ENCODE measurements around the gene CSTF1.

CSTF1 gene

GRCh38 chr20:56373942-56374341, 18.5 kb upstream of the CSTF1 start:
- CTCF ChIA-PET, result interaction anchor here (1.0 to 1.5 kb wide), 2 partner anchors 12 to 26 kb away, joined by 3 to 4 read pairs; no protein-coding TSS in a partner anchor
- no peak overlapping the region for H3K4me3 ChIP-seq (ENCODE audit: low read depth, low read length)
- peak; percentile 95 for DNase-seq (ENCODE audit: low read depth, low spot score)
- no peak for TF ChIP-seq CTCF (IDR thresholded peaks at IDR 0.05; ENCODE audit: insufficient read depth, low read length, missing control alignments)
- POLR2A ChIA-PET, result interaction anchor here (0.8 to 1.1 kb wide), 2 partner anchors 11 to 66 kb away, joined by 3 to 5 read pairs; no protein-coding TSS in a partner anchor

GRCh38 chr20:56376331-56376730, 16.1 kb upstream of the CSTF1 start:
- ChIA-PET CTCF (interaction anchor here (1.5 kb wide), 1 partner anchor 24 kb away, joined by 4 read pairs; no protein-coding TSS in a partner anchor), POLR2A (no interaction called here)
- no peak overlapping the region for H3K4me3 ChIP-seq (ENCODE audit: low read depth, low read length)
- TF ChIP-seq CTCF (IDR thresholded peaks at IDR 0.05; ENCODE audit: insufficient read depth, low read length, missing control alignments), result no peak
- no peak for DNase-seq (ENCODE audit: low read depth, low spot score)

- no peak for DNase-seq (ENCODE audit: low read depth, low spot score)
- ChIA-PET CTCF (interaction anchor here (1.4 kb wide), 1 partner anchor 17 kb away, joined by 3 read pairs; no protein-coding TSS in a partner anchor), POLR2A (no interaction called here)
- no peak for TF ChIP-seq CTCF (IDR thresholded peaks at IDR 0.05; ENCODE audit: insufficient read depth, low read length, missing control alignments)
- no peak overlapping the region for H3K4me3 ChIP-seq (ENCODE audit: low read depth, low read length)
These were observed 14.1 kb upstream of the CSTF1 start for GRCh38 chr20:56378386-56378785.

DNA sequence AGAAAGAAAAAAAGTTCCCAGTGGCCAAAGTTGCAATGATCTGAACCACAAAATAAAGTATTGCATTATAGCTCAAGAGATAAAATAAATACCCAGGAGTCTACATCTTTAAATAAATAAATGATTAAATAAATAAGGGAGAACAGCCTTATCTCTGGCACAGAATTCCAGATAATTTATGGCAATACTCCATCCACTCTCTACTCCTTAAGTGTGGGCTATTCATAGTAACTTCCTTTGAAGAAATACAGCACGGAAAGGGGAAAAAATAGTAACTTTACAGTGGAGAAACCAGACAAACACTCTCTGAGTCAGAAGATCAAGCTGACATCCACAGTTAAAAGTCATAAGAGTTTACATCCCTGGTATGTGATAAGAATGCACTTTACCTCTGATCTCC, 12.1 kb upstream of the CSTF1 start:
- no peak overlapping the region for H3K4me3 ChIP-seq (ENCODE audit: low read depth, low read length)
- ChIA-PET POLR2A (no interaction called here), CTCF (interaction anchor here (0.6 kb wide), 1 partner anchor 26 kb away, joined by 3 read pairs; no protein-coding TSS in a partner anchor)
- no peak for TF ChIP-seq CTCF (IDR thresholded peaks at IDR 0.05; ENCODE audit: insufficient read depth, low read length, missing control alignments)
- DNase-seq (ENCODE audit: low read depth, low spot score), result no peak

DNA sequence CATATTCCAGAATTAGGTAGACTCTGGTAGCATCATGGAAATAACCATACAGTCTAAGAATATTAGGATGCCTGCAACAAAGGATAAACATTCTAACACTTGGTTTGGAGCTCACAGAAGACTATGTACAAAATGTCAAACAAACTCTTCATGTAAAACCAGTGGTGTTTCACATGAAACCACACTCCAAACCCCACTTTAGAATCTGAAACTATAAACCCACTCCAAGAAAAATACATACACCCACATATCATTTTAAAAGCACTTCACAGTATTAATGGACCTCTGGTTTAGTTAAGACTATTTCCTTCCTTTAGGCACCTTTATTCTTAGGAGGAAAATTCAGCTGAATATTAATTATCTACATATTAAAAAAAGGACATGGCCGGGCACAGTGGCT, 10.9 kb upstream of the CSTF1 start:
- ChIA-PET CTCF (interaction anchor here (1.0 to 1.2 kb wide), 2 partner anchors 9 to 11 kb away, joined by 3 read pairs; partner anchors contain the start of gene CSTF1), POLR2A (no interaction called here)
- no peak overlapping the region for H3K4me3 ChIP-seq (ENCODE audit: low read depth, low read length)
- DNase-seq (ENCODE audit: low read depth, low spot score), result no peak
- TF ChIP-seq CTCF (IDR thresholded peaks at IDR 0.05; ENCODE audit: insufficient read depth, low read length, missing control alignments), result no peak

GRCh38 chr20:56382696-56383095, 9.7 kb upstream of the CSTF1 start:
- ChIA-PET POLR2A (no interaction called here), CTCF (no interaction called here)
- no peak overlapping the region for H3K4me3 ChIP-seq (ENCODE audit: low read depth, low read length)
- DNase-seq (ENCODE audit: low read depth, low spot score), result no peak
- no peak for TF ChIP-seq CTCF (IDR thresholded peaks at IDR 0.05; ENCODE audit: insufficient read depth, low read length, missing control alignments)
